SK-N-SH (cell line): ENCODE data around the gene PTGR3. TPM values are rescaled to one million over a fixed set of nuclear protein-coding genes. Genes with fewer than 3 reads are reported as not detected.

ENCODE experiments used
- CTCF ChIA-PET: fragments of 300-600, 350-600 bp; formaldehyde crosslinking; extraction: SDS; loops from one replicate; lab custom pipeline; 2021; lab: Yijun Ruan, JAX
- POLR2A ChIA-PET: fragments of 350-600 bp; sonication (Branson Sonifier 250); formaldehyde crosslinking; extraction: SDS; loops from one replicate; lab custom pipeline; 2020; ENCODE audit warnings: antibody characterized with exemption, inconsistent platforms; lab: Yijun Ruan, JAX
- DNase-seq: peaks from one replicate; pipeline ENCODE4 v3.0.0; 2012
- H2AFZ ChIP-seq: fragments of 200-600 bp; sonication (generic); 2 replicates; pipeline ENCODE4 v1.8.1; 2016; ENCODE audit warnings: antibody characterized with exemption, mild to moderate bottlenecking, low read depth
- H3F3A ChIP-seq: fragments of 200-600 bp; sonication (generic); replicated peaks from 2 replicates; pipeline ENCODE3; 2016; ENCODE audit warnings: antibody characterized with exemption, mild to moderate bottlenecking; ENCODE audit not compliant: insufficient read depth
- H3K27ac ChIP-seq, 2 experiments: fragments of 200-500 bp in 1 of 2; fragments of 200-600 bp in 1 of 2; sonication (Bioruptor generic) in 1 of 2; sonication (generic), shearing (Covaris generic) in 1 of 2; 2 replicates each; pipeline versions ENCODE4 v1.5.1 to v1.6.1; 2014 to 2016; ENCODE audit warnings: low read depth in 2 of 2, inconsistent platforms in 1 of 2, low read length in 1 of 2, mild to moderate bottlenecking in 1 of 2, mixed read lengths in 1 of 2
- H3K27me3 ChIP-seq: fragments of 200-600 bp; sonication (generic), shearing (Covaris generic); 2 replicates; pipeline ENCODE4 v1.6.1; 2016; ENCODE audit warnings: mixed run types; ENCODE audit not compliant: insufficient read depth
- H3K36me3 ChIP-seq, 2 experiments: fragments of 200-500 bp in 1 of 2; fragments of 200-600 bp in 1 of 2; sonication (Bioruptor generic) in 1 of 2; sonication (generic) in 1 of 2; replicated peaks in 1 of 2; 2 replicates each; pipeline versions ENCODE3 to v1.5.1; 2014 to 2016; ENCODE audit warnings: low read length in 1 of 2, mild to moderate bottlenecking in 1 of 2; ENCODE audit not compliant: insufficient read depth in 2 of 2, control insufficient read depth in 1 of 2
- H3K4me1 ChIP-seq, 2 experiments: fragments of 200-500 bp in 1 of 2; fragments of 200-600 bp in 1 of 2; sonication (Bioruptor generic) in 1 of 2; sonication (generic), shearing (Covaris generic) in 1 of 2; 2 replicates each; pipeline versions ENCODE4 v1.5.1 to v1.6.1; 2014 to 2016; ENCODE audit warnings: low read depth in 1 of 2, low read length in 1 of 2, mixed run types in 1 of 2; ENCODE audit not compliant: insufficient read depth in 2 of 2, control insufficient read depth in 1 of 2
- H3K4me2 ChIP-seq: fragments of 200-600 bp; sonication (generic), shearing (Covaris generic); 2 replicates; pipeline ENCODE4 v1.6.1; 2017; ENCODE audit warnings: mixed run types
- H3K4me3 ChIP-seq, 2 experiments: fragments of 200-500 bp in 1 of 2; fragments of 200-600 bp in 1 of 2; sonication (Bioruptor generic) in 1 of 2; sonication (generic), shearing (Covaris generic) in 1 of 2; 2 replicates each; pipeline versions ENCODE4 v1.5.1 to v1.8.1; 2014 to 2016; ENCODE audit warnings: low read depth in 2 of 2, inconsistent platforms in 1 of 2, low read length in 1 of 2, mild to moderate bottlenecking in 1 of 2, mixed read lengths in 1 of 2, moderate library complexity in 1 of 2
- H3K79me2 ChIP-seq: fragments of 200-600 bp; sonication (generic); 2 replicates; pipeline ENCODE4 v1.8.1; 2017; ENCODE audit warnings: mild to moderate bottlenecking; ENCODE audit not compliant: insufficient read depth
- H3K9ac ChIP-seq: fragments of 200-600 bp; sonication (generic); 2 replicates; pipeline ENCODE4 v1.6.1; 2017; ENCODE audit warnings: mixed run types
- H3K9me2 ChIP-seq: fragments of 200-600 bp; sonication (generic); 2 replicates; pipeline ENCODE4 v1.6.1; 2017; ENCODE audit warnings: mixed run types
- H3K9me3 ChIP-seq: fragments of 200-600 bp; sonication (generic); 2 replicates; pipeline ENCODE4 v1.6.1; 2017; ENCODE audit warnings: mixed run types, mild to moderate bottlenecking, moderate library complexity
- H4K20me1 ChIP-seq: fragments of 200-600 bp; sonication (generic); 2 replicates; pipeline ENCODE4 v1.6.1; 2017; ENCODE audit warnings: mild to moderate bottlenecking, mixed run types; ENCODE audit not compliant: insufficient read depth
- EP300 ChIP-seq, 2 experiments: IDR thresholded peaks; 2 replicates each; pipeline versions ENCODE4 v1.4.0 to v1.6.1; 2012; ENCODE audit warnings: borderline replicate concordance in 1 of 2, low read depth in 1 of 2, low read length in 1 of 2
- FOSL2 ChIP-seq: IDR thresholded peaks from 2 replicates; pipeline ENCODE4 v1.4.0; 2012; ENCODE audit warnings: low read depth, mild to moderate bottlenecking, moderate library complexity, borderline replicate concordance
- FOXJ3 ChIP-seq: sonication (generic); formaldehyde crosslinking; IDR thresholded peaks from 2 replicates; pipeline ENCODE4 v1.5.1; 2020; ENCODE audit warnings: mild to moderate bottlenecking, missing genetic modification reagents
- GABPA ChIP-seq: IDR thresholded peaks from 2 replicates; pipeline ENCODE4 v1.4.0; 2012; ENCODE audit warnings: low read depth, mild to moderate bottlenecking
- GATA2 ChIP-seq: sonication (generic); formaldehyde crosslinking; IDR thresholded peaks from 2 replicates; pipeline ENCODE4 v1.5.0; 2020; ENCODE audit warnings: mild to moderate bottlenecking, missing genetic modification reagents
- MEF2A ChIP-seq: IDR thresholded peaks from 2 replicates; pipeline ENCODE4 v1.4.0; 2012; ENCODE audit warnings: low read depth, borderline replicate concordance
- MXI1 ChIP-seq: IDR thresholded peaks from 2 replicates; pipeline ENCODE4 v1.6.1; 2012; ENCODE audit warnings: mild to moderate bottlenecking, low read depth, low read length, improper control_type of control experiment
- PBX3 ChIP-seq: IDR thresholded peaks from 2 replicates; pipeline ENCODE4; 2012
- RCOR1 ChIP-seq: fragments of 150-350 bp; IDR thresholded peaks from 2 replicates; pipeline ENCODE4 v1.6.1; 2017; ENCODE audit warnings: antibody characterized with exemption, low read length
- REST ChIP-seq: IDR thresholded peaks from 2 replicates; pipeline ENCODE4 v1.6.1; 2012; ENCODE audit warnings: mild to moderate bottlenecking, low read depth, low read length, moderate library complexity
- SMC3 ChIP-seq: IDR thresholded peaks from 2 replicates; pipeline ENCODE4 v1.6.1; 2012; ENCODE audit warnings: low read depth, low read length, improper control_type of control experiment
- TCF12 ChIP-seq: IDR thresholded peaks from 2 replicates; pipeline ENCODE4 v1.4.0; 2012
- USF2 ChIP-seq: fragments of 150-350 bp; IDR thresholded peaks from 2 replicates; pipeline ENCODE4 v1.6.1; 2017; ENCODE audit warnings: antibody characterized with exemption, low read length, low read depth, borderline replicate concordance
- WGBS: methylation state at CpG from one replicate; pipeline ENCODE4 v1.1.6; 2017; ENCODE audit warnings: low lambda C conversion rate; 5-methylcytosine and 5-hydroxymethylcytosine counted together
- polyA plus RNA-seq, 3 experiments: library from polyadenylated mRNA; depleted of rRNA; stranded (reverse); fragments of >200 nt; gene quantifications; 2 replicates each; pipeline ENCODE4 v1.2.3, GENCODE V29; 2012
- TF ChIP-seq, protein P1 (sequence below): fragments of 150-350 bp; IDR thresholded peaks from 2 replicates; pipeline ENCODE4 v1.6.1; 2016; ENCODE audit warnings: mild to moderate bottlenecking, low read depth, low read length

Gene PTGR3
- polyA plus RNA-seq, 1 of the 3 experiments (the other 2 are of a cell fraction) = 20.7 TPM

GRCh38 chr18:75200605-75201280 is 8.2 kb downstream of the PTGR3 start:
- Histone ChIP-seq H2AFZ (no peak overlapping the region), H3F3A (no peaks in the 10 kb centered on the region), H3K4me2 (no peak overlapping the region), H3K9me2 (no peaks in the 10 kb centered on the region), H3K27me3 (no peaks in the 10 kb centered on the region), H3K4me1 (peaks cover 25 to 65% of the 10 kb centered on the region in 2 experiments), H3K4me3 (no peak overlapping the region), H4K20me1 (no peaks in the 10 kb centered on the region), H3K79me2 (peaks cover 54% of the 10 kb centered on the region), H3K9me3 (no peaks in the 10 kb centered on the region), H3K36me3 (peaks cover 15 to 20% of the 10 kb centered on the region in 2 experiments), H3K27ac (peak overlapping the region; percentile 12 to 89; a peak in 3 of 4 replicates), H3K9ac (no peak overlapping the region)
- WGBS = 55% methylated on average over 7 of the region's 7 CpGs
- POLR2A ChIA-PET = no interaction called here
- TF ChIP-seq EP300 (IDR thresholded peaks at IDR 0.05; ENCODE audit: borderline replicate concordance in 1 of 2, low read depth in 1 of 2, low read length in 1 of 2) = peak in 1 of 2 experiments; percentile 83; a peak in 1 of 4 replicates
- TF ChIP-seq GATA2 (CRISPR knock-in tag) = peak; percentile 92
- TF ChIP-seq FOSL2 = no peak
- TF ChIP-seq GABPA = no peak
- TF ChIP-seq, protein P1, sequence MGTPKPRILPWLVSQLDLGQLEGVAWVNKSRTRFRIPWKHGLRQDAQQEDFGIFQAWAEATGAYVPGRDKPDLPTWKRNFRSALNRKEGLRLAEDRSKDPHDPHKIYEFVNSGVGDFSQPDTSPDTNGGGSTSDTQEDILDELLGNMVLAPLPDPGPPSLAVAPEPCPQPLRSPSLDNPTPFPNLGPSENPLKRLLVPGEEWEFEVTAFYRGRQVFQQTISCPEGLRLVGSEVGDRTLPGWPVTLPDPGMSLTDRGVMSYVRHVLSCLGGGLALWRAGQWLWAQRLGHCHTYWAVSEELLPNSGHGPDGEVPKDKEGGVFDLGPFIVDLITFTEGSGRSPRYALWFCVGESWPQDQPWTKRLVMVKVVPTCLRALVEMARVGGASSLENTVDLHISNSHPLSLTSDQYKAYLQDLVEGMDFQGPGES = no peak
- TF ChIP-seq MXI1 = peak; percentile 43; the same call in 1 of the 2 replicates
- peak; percentile 87 for TF ChIP-seq RCOR1
- TF ChIP-seq TCF12 = peak; percentile 24; the same call in 1 of the 2 replicates
- DNase-seq = no peak
- CTCF ChIA-PET = no interaction called here

GRCh38 chr18:75200071-75200470 is 8.9 kb downstream of the PTGR3 start:
- H3K36me3 ChIP-seq = peaks cover 15 to 20% of the 10 kb centered on the region in 2 experiments
- no peaks in the 10 kb centered on the region for H3K9me3 ChIP-seq
- whole genome bisulfite sequencing = 91% methylated on average over 13 of the region's 13 CpGs
- ChIA-PET POLR2A (no interaction called here), CTCF (no interaction called here)
- H3K4me3 ChIP-seq = no peak overlapping the region
- peaks cover 47% of the 10 kb centered on the region for H3K79me2 ChIP-seq
- no peak overlapping the region for H3K4me2 ChIP-seq
- H3K9me2 ChIP-seq = no peaks in the 10 kb centered on the region
- H3K27me3 ChIP-seq = no peaks in the 10 kb centered on the region
- H3K4me1 ChIP-seq = peaks cover 25 to 62% of the 10 kb centered on the region in 2 experiments
- no peak overlapping the region for H3K9ac ChIP-seq
- DNase-seq = no peak
- H4K20me1 ChIP-seq = no peaks in the 10 kb centered on the region
- H2AFZ ChIP-seq = no peak overlapping the region
- no peaks in the 10 kb centered on the region for H3F3A ChIP-seq
- TF ChIP-seq SMC3 = no peak
- no peak for TF ChIP-seq MEF2A
- peak; percentile 16; the same call in 1 of the 2 replicates for TF ChIP-seq FOSL2
- TF ChIP-seq USF2 = no peak
- TF ChIP-seq PBX3 = no peak
- TF ChIP-seq EP300 (IDR thresholded peaks at IDR 0.05; ENCODE audit: borderline replicate concordance in 1 of 2, low read depth in 1 of 2, low read length in 1 of 2) = no peak
- no peak for TF ChIP-seq FOXJ3 (CRISPR knock-in tag)
- no peak for TF ChIP-seq REST
- TF ChIP-seq, all 33 proteins: peak for 1
- peak overlapping the region in 1 of 2 experiments; percentile 89; a peak in 2 of 4 replicates for H3K27ac ChIP-seq
